ENCODE results near the gene COMMD9. TPM values are rescaled to one million over a fixed set of nuclear protein-coding genes. Genes with fewer than 3 reads are reported as not detected.

COMMD9 gene
- total RNA-seq, 3 donors from 2014 or later (not counting 1 experiment from before 2014, with no cell fraction given) = 64.6 to 79.1 (median 74.0) TPM

DNA sequence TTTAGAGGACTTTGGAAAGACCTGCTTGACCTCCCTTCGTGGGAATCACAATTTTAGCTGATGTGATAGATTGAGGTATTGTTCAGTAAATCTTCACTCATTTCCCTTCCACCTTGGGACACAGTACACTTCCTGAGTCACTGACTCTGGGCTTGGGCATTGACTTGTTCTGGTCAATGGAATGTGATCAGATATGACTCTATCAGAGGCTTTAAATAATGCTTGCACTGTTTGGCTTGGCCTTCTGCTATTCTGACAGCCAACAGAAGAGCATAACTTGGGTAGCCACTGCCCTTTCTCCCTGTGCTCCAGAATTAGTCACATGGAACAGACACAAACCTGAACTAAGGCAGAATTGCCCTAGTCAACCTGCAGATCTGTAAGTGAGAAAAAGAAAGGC is 19.4 kb upstream of the COMMD9 start:
- intact Hi-C loops (cut with micrococcal nuclease) = loop anchor here (10.0 kb wide), 1 partner anchor 66 kb away; no protein-coding TSS in a partner anchor
- no peaks in the 10 kb centered on the region for H3K9me3 ChIP-seq (ENCODE audit: control insufficient read depth, insufficient read depth, low read length)
- H3K4me3 Mint-ChIP-seq = no peak overlapping the region
- no peaks in the 10 kb centered on the region for H3K36me3 ChIP-seq (ENCODE audit: control insufficient read depth, insufficient read depth, low read length)
- TF ChIP-seq, protein P1, sequence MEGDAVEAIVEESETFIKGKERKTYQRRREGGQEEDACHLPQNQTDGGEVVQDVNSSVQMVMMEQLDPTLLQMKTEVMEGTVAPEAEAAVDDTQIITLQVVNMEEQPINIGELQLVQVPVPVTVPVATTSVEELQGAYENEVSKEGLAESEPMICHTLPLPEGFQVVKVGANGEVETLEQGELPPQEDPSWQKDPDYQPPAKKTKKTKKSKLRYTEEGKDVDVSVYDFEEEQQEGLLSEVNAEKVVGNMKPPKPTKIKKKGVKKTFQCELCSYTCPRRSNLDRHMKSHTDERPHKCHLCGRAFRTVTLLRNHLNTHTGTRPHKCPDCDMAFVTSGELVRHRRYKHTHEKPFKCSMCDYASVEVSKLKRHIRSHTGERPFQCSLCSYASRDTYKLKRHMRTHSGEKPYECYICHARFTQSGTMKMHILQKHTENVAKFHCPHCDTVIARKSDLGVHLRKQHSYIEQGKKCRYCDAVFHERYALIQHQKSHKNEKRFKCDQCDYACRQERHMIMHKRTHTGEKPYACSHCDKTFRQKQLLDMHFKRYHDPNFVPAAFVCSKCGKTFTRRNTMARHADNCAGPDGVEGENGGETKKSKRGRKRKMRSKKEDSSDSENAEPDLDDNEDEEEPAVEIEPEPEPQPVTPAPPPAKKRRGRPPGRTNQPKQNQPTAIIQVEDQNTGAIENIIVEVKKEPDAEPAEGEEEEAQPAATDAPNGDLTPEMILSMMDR (IDR thresholded peaks at IDR 0.05) = no peak
- no peaks in the 10 kb centered on the region for H3K36me3 Mint-ChIP-seq
- no peaks in the 10 kb centered on the region for H3K27me3 ChIP-seq (ENCODE audit: control insufficient read depth, insufficient read depth, low read length)
- H3K27me3 Mint-ChIP-seq (ENCODE audit: low read depth in 2 of 2) = peaks cover 14 to 29% of the 10 kb centered on the region in 2 donors
- WGBS (ENCODE audit: insufficient coverage) = no CpG with 5 or more reads among the region's 1 CpG
- H3K4me1 Mint-ChIP-seq = peaks cover 20 to 21% of the 10 kb centered on the region in 2 donors
- H3K9me3 Mint-ChIP-seq = peaks cover 0 to 2% of the 10 kb centered on the region in 2 donors
- H3K4me3 ChIP-seq (ENCODE audit: low read length) = no peak overlapping the region
- no peak overlapping the region for H3K27ac Mint-ChIP-seq
- no peak for DNase-seq
- H3K4me1 ChIP-seq (ENCODE audit: control insufficient read depth, insufficient read depth, low read length) = no peaks in the 10 kb centered on the region
- no peak overlapping the region for H3K27ac ChIP-seq (ENCODE audit: low read length)
- no peak for ATAC-seq

DNA sequence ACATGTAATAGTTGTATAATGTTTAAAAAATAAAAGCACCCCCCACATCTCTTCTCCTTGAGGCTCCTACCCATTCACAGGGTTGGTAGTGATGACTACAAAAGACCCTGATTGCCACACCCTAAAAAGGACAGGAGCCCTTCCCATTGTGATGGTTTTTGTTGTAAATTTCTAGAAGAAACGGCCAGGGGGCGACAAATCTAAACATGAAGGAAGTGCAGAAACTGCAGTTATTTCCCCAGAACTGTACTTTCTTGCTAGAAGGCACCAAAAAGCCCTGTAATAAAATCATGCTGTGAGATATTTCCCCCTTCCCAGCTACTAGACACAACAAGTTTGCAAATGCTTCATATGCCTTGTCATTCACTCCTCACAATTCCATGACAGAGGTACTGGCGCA is 17.7 kb upstream of the COMMD9 start:
- DNase-seq (peak in 1 of 2 donors; percentile 43), ATAC-seq (peak in 2 of 3 donors; percentile 29 to 47)
- intact Hi-C loops (cut with micrococcal nuclease) = loop anchor here (1.0 to 10.0 kb wide), 3 partner anchors 68 to 185 kb away; no protein-coding TSS in a partner anchor
- Histone ChIP-seq H3K27ac (ENCODE audit: low read length) (no peak overlapping the region), H3K4me3 (ENCODE audit: low read length) (no peak overlapping the region), H3K9me3 (ENCODE audit: control insufficient read depth, insufficient read depth, low read length) (no peaks in the 10 kb centered on the region), H3K36me3 (ENCODE audit: control insufficient read depth, insufficient read depth, low read length) (no peaks in the 10 kb centered on the region), H3K27me3 (ENCODE audit: control insufficient read depth, insufficient read depth, low read length) (no peaks in the 10 kb centered on the region), H3K4me1 (ENCODE audit: control insufficient read depth, insufficient read depth, low read length) (no peaks in the 10 kb centered on the region)
- Mint-ChIP-seq H3K9me3 (peaks cover 0 to 2% of the 10 kb centered on the region in 2 donors), H3K27ac (peak overlapping the region; percentile 27 to 31), H3K4me3 (peak overlapping the region; percentile 38), H3K36me3 (no peaks in the 10 kb centered on the region), H3K4me1 (peaks cover 20 to 21% of the 10 kb centered on the region in 2 donors), H3K27me3 (ENCODE audit: low read depth in 2 of 2) (peaks cover 11 to 16% of the 10 kb centered on the region in 2 donors)
- 33% methylated on average over 3 of the region's 3 CpGs for WGBS (ENCODE audit: insufficient coverage)
- TF ChIP-seq, protein P1 (IDR thresholded peaks at IDR 0.05) = peak; percentile 59

DNA sequence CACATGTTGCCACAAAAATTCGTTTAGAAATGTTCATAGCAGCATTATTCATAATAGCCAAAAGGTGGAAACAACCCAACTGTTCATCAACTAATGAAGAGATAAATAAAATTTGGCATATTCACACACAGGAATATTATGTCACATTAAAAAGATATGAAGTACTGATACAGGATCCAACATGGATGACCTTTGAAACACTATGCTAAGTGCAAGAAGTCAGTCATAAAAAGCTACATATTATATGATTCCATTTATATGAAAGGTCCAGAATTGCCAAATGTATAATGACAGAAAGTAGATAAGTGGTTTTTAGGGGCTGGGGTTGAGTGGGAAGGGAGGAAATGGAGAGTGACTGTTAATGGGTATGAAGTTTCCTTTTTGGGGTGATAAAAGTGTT is 15.8 kb upstream of the COMMD9 start:
- Histone ChIP-seq H3K27ac (ENCODE audit: low read length) (no peak overlapping the region), H3K4me1 (ENCODE audit: control insufficient read depth, insufficient read depth, low read length) (no peaks in the 10 kb centered on the region), H3K9me3 (ENCODE audit: control insufficient read depth, insufficient read depth, low read length) (no peaks in the 10 kb centered on the region), H3K4me3 (ENCODE audit: low read length) (no peak overlapping the region), H3K36me3 (ENCODE audit: control insufficient read depth, insufficient read depth, low read length) (no peaks in the 10 kb centered on the region), H3K27me3 (ENCODE audit: control insufficient read depth, insufficient read depth, low read length) (no peaks in the 10 kb centered on the region)
- TF ChIP-seq, protein P1 (IDR thresholded peaks at IDR 0.05) = no peak
- H3K9me3 Mint-ChIP-seq = peaks cover 0 to 2% of the 10 kb centered on the region in 2 donors
- H3K36me3 Mint-ChIP-seq = no peaks in the 10 kb centered on the region
- ATAC-seq = no peak
- H3K27me3 Mint-ChIP-seq (ENCODE audit: low read depth in 2 of 2) = peaks cover 11 to 13% of the 10 kb centered on the region in 2 donors
- DNase-seq = no peak
- intact Hi-C loops (cut with micrococcal nuclease) = loop anchor here (10.0 kb wide), 1 partner anchor 70 kb away; no protein-coding TSS in a partner anchor
- H3K27ac Mint-ChIP-seq = no peak overlapping the region
- no peak overlapping the region for H3K4me3 Mint-ChIP-seq
- no CpG with 5 or more reads among the region's 1 CpG for WGBS (ENCODE audit: insufficient coverage)
- peaks cover 20 to 21% of the 10 kb centered on the region in 2 donors for H3K4me1 Mint-ChIP-seq

DNA sequence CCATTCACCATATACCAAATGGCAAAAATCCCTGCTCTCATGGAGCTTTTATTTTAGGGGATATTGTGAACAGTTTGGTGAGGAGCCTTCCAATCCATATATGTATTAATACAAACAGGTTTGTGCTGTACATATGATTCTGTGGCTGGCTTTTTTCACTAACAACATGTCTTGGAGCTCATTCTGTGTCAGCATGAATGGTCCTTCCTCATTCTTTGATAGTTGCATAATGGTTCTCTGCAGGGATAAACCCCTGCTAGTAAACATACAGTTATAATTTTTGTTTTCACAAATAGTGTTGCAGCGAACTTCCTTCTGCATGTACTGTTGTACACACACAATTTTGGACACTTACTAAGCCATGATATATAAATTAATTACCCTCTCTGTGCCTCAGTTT is 15.1 kb upstream of the COMMD9 start:
- H3K27me3 ChIP-seq (ENCODE audit: control insufficient read depth, insufficient read depth, low read length) = no peaks in the 10 kb centered on the region
- 79% methylated on average over 1 of the region's 1 CpG for WGBS (ENCODE audit: insufficient coverage)

More for the DNA sequence above, 15.1 kb upstream of the COMMD9 start:
- ATAC-seq (no peak), DNase-seq (no peak)
- H3K4me3 Mint-ChIP-seq = no peak overlapping the region
- Histone ChIP-seq H3K4me1 (ENCODE audit: control insufficient read depth, insufficient read depth, low read length) (no peaks in the 10 kb centered on the region), H3K9me3 (ENCODE audit: control insufficient read depth, insufficient read depth, low read length) (no peaks in the 10 kb centered on the region), H3K36me3 (ENCODE audit: control insufficient read depth, insufficient read depth, low read length) (no peaks in the 10 kb centered on the region), H3K27ac (ENCODE audit: low read length) (no peak overlapping the region), H3K4me3 (ENCODE audit: low read length) (no peak overlapping the region)
- H3K9me3 Mint-ChIP-seq = peaks cover 0 to 2% of the 10 kb centered on the region in 2 donors
- no peaks in the 10 kb centered on the region for H3K36me3 Mint-ChIP-seq
- H3K4me1 Mint-ChIP-seq = peaks cover 20 to 21% of the 10 kb centered on the region in 2 donors
- intact Hi-C loops (cut with micrococcal nuclease) = loop anchor here (10.0 kb wide), 1 partner anchor 70 kb away; no protein-coding TSS in a partner anchor
- peaks cover 11 to 13% of the 10 kb centered on the region in 2 donors for H3K27me3 Mint-ChIP-seq (ENCODE audit: low read depth in 2 of 2)
- no peak overlapping the region for H3K27ac Mint-ChIP-seq
- TF ChIP-seq, protein P1 (IDR thresholded peaks at IDR 0.05) = no peak
